ENCODE measurements around the gene C1D. TPM values are rescaled to one million over a fixed set of nuclear protein-coding genes. Genes with fewer than 3 reads are reported as not detected.

C1D gene
- total RNA-seq, 4 donors from 2014 or later = 12.4 to 44.6 (median 29.2) TPM

DNA sequence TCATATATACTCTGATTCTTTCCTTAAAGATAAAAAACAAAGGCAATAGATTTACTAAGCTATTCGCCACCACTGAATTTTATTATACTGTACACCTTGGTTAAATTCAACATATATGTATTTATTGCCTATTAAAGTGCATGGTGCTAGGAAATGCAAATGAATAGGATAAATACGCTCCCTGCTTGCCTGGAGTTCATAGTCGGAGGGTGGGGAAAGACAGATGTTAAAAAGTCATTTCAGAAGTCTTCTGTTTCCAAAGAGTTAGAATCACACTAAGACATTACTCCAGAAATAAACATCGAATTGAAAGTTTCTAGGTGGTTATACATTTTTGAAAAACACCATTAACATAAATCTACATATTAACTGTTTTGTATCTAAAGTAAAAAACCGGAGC, 19.8 kb downstream of the C1D start:
- DNase-seq = no peak
- no peaks in the 10 kb centered on the region for H3K4me1 ChIP-seq
- no peaks in the 10 kb centered on the region for H3K9me3 ChIP-seq
- intact Hi-C loops (cut with DNase I) = no loop called here
- no peak for TF ChIP-seq POLR2A (IDR thresholded peaks at IDR 0.05)
- TF ChIP-seq, protein P1, sequence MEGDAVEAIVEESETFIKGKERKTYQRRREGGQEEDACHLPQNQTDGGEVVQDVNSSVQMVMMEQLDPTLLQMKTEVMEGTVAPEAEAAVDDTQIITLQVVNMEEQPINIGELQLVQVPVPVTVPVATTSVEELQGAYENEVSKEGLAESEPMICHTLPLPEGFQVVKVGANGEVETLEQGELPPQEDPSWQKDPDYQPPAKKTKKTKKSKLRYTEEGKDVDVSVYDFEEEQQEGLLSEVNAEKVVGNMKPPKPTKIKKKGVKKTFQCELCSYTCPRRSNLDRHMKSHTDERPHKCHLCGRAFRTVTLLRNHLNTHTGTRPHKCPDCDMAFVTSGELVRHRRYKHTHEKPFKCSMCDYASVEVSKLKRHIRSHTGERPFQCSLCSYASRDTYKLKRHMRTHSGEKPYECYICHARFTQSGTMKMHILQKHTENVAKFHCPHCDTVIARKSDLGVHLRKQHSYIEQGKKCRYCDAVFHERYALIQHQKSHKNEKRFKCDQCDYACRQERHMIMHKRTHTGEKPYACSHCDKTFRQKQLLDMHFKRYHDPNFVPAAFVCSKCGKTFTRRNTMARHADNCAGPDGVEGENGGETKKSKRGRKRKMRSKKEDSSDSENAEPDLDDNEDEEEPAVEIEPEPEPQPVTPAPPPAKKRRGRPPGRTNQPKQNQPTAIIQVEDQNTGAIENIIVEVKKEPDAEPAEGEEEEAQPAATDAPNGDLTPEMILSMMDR (IDR thresholded peaks at IDR 0.05) = no peak
- no peak overlapping the region for H3K4me3 ChIP-seq
- peaks cover 0 to 48% (median 3%) of the 10 kb centered on the region in 3 donors for H3K36me3 ChIP-seq
- H3K27ac ChIP-seq = no peak overlapping the region
- no peaks in the 10 kb centered on the region for H3K27me3 ChIP-seq
- WGBS, 2 donors = 90 to 92% methylated on average over 5 of the region's 5 CpGs

DNA sequence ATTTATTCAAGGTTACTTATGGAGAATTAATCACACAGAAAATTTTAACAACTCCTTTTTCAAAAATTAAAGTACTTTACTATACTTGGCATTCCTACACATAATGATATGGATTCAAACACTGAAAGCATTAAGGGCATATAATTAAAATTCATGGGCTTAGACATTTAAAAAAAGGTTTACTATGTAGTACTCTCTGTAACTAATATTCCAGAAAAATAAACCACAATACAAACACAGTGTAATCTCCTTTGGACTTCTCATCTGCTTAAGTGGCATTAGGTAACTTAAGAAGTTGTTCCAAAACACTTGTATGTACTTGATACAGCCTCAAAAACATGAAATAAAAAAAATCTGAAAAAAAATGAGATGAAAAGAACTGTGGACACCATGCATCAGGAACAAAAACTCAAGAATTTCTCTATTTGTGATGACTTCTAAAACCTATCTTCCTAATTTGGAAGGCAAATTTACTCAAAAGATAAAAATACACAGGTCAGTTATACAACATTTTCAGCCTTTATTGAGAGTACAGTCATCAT, 21.0 kb downstream of the C1D start:
- no peaks in the 10 kb centered on the region for H3K27me3 ChIP-seq
- H3K4me1 ChIP-seq = no peaks in the 10 kb centered on the region
- no peaks in the 10 kb centered on the region for H3K9me3 ChIP-seq
- no peak overlapping the region for H3K27ac ChIP-seq
- H3K36me3 ChIP-seq = peaks cover 0 to 39% (median 3%) of the 10 kb centered on the region in 3 donors
- TF ChIP-seq, protein P1 (IDR thresholded peaks at IDR 0.05) = no peak
- TF ChIP-seq POLR2A (IDR thresholded peaks at IDR 0.05) = no peak
- intact Hi-C loops (cut with DNase I) = no loop called here
- no peak for DNase-seq
- H3K4me3 ChIP-seq = no peak overlapping the region

DNA sequence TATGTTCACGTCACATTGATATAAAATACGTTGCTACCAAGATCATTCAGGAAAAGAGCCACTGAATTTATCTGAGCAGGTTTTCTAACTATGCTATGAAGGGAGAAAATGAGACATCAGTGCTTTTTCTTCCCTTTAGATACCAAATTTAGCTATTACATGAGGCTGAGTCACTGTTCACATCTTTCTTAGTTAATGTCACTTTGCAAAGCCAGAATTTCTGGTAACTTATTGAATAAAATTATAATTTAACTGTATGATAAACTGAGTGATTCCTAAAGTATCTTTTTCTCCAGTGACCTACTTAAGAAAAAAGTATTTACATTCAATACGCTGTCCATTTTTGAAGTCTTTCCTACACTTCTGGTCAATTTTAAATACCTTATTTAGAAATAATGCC, 22.7 kb downstream of the C1D start:
- Histone ChIP-seq H3K4me1 (no peaks in the 10 kb centered on the region), H3K27me3 (no peaks in the 10 kb centered on the region), H3K27ac (no peak overlapping the region), H3K4me3 (no peak overlapping the region), H3K9me3 (no peaks in the 10 kb centered on the region), H3K36me3 (peaks cover 0 to 22% (median 3%) of the 10 kb centered on the region in 3 donors)
- TF ChIP-seq, protein P1 (IDR thresholded peaks at IDR 0.05) = no peak
- no peak for TF ChIP-seq POLR2A (IDR thresholded peaks at IDR 0.05)
- no peak for DNase-seq
- WGBS, 2 donors = 82 to 90% methylated on average over 3 of the region's 3 CpGs
- intact Hi-C loops (cut with DNase I) = no loop called here

DNA sequence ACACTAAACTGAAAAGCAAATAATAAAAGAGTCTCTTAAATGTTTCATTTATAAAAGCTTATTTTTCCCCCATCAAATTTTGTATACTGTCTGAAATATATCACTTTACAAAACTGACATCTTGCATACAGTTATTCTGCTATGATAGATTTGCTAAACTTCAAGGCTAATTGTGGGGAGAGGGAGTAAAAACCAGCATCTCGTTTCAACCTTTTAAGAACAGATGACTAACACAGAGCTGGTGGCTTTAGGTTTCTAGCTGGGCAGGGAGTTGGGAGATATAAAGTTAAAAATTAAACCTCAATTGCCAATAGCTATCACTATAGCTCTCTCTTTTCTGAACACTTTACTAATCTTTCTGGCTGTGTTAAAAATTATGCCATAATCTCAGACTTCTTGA, 23.5 kb downstream of the C1D start:
- WGBS, 2 donors = 47% methylated on average over 1 of the region's 1 CpG
- Histone ChIP-seq H3K4me3 (no peak overlapping the region), H3K9me3 (no peaks in the 10 kb centered on the region), H3K27me3 (no peaks in the 10 kb centered on the region), H3K36me3 (peaks cover 0 to 16% (median 3%) of the 10 kb centered on the region in 3 donors), H3K4me1 (no peaks in the 10 kb centered on the region), H3K27ac (no peak overlapping the region)
- no peak for DNase-seq
- intact Hi-C loops (cut with DNase I) = no loop called here
- TF ChIP-seq POLR2A (IDR thresholded peaks at IDR 0.05) = no peak
- TF ChIP-seq, protein P1 (IDR thresholded peaks at IDR 0.05) = no peak

DNA sequence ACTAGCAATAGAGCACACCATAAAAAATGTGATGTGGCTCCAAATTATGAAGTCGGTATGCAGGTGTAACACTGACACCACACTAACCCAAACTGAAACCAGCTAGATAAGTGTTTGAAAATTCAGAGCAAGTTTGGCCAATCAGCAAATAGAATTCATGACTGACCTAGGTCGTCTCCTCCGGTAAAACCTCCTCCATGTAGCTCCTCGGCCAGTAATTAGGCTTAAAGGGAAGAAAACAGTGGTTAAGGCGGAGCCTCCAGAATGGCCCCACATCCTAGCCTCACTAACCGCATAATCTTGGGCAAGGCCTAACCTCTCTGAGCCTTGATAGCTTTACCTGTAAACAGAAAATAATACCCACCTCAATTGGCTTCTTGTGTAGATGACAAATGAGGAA, 30.1 kb downstream of the C1D start:
- H3K4me3 ChIP-seq = no peak overlapping the region

More for the DNA sequence above, 30.1 kb downstream of the C1D start:
- Histone ChIP-seq H3K27me3 (no peaks in the 10 kb centered on the region), H3K36me3 (no peaks in the 10 kb centered on the region), H3K4me1 (no peaks in the 10 kb centered on the region), H3K9me3 (no peaks in the 10 kb centered on the region), H3K27ac (no peak overlapping the region)
- intact Hi-C loops (cut with DNase I) = no loop called here
- TF ChIP-seq, protein P1 (IDR thresholded peaks at IDR 0.05) = no peak
- no peak for TF ChIP-seq POLR2A (IDR thresholded peaks at IDR 0.05)
- 75 to 78% methylated on average over 6 of the region's 6 CpGs for WGBS, 2 donors
- DNase-seq = no peak

All from esophagus squamous epithelium (tissue), 5 donors.